ENCODE measurements around the gene BOD1L1.
"Not testable (repeated sequence)": the region's sequence is repeated elsewhere in the genome, so short reads cannot be mapped to it uniquely, and the experiment has no call there.

The BOD1L1 gene

GRCh38 chr4:13618212-13618806 is 9.2 kb downstream of the BOD1L1 start:
- no peak for DNase-seq

- no peak for DNase-seq
These were observed 9.7 kb downstream of the BOD1L1 start for GRCh38 chr4:13617801-13618200.

- no peak for DNase-seq
These were observed 10.9 kb downstream of the BOD1L1 start for GRCh38 chr4:13616597-13616996.

- DNase-seq, result peak; percentile 10
These were observed 12.4 kb downstream of the BOD1L1 start for GRCh38 chr4:13615161-13615560.

GRCh38 chr4:13612569-13612968 is 15.0 kb downstream of the BOD1L1 start:
- no peak for DNase-seq

- DNase-seq, result peak; percentile 22
These were observed 16.2 kb downstream of the BOD1L1 start for GRCh38 chr4:13611283-13611842.

GRCh38 chr4:13605330-13605729 is 22.2 kb downstream of the BOD1L1 start:
- no peak for DNase-seq

- no peak for DNase-seq
These were observed 25.7 kb downstream of the BOD1L1 start for GRCh38 chr4:13601848-13602247.

GRCh38 chr4:13601048-13601447 is 26.5 kb downstream of the BOD1L1 start:
- no peak for DNase-seq

- no peak for DNase-seq
These were observed 28.4 kb downstream of the BOD1L1 start for GRCh38 chr4:13599159-13599558.

GRCh38 chr4:13597604-13598003 is 29.9 kb downstream of the BOD1L1 start:
- DNase-seq, result no peak

GRCh38 chr4:13597141-13597540 is 30.4 kb downstream of the BOD1L1 start:
- DNase-seq, result no peak

GRCh38 chr4:13592220-13592619 is 35.3 kb downstream of the BOD1L1 start:
- no peak for DNase-seq

- DNase-seq, result no peak
These were observed 36.8 kb downstream of the BOD1L1 start for GRCh38 chr4:13590766-13591165.

GRCh38 chr4:13588954-13589353 is 38.6 kb downstream of the BOD1L1 start:
- no peak for DNase-seq

GRCh38 chr4:13584481-13584880 is 43.0 kb downstream of the BOD1L1 start:
- DNase-seq, result no peak

- DNase-seq, result no peak
These were observed 47.5 kb downstream of the BOD1L1 start for GRCh38 chr4:13580036-13580435.

GRCh38 chr4:13577660-13578059 is 49.9 kb downstream of the BOD1L1 start:
- DNase-seq, result no peak

GRCh38 chr4:13570916-13571315 is 56.6 kb downstream of the BOD1L1 start:
- no peak for DNase-seq

GRCh38 chr4:13567125-13567524 is 60.4 kb downstream of the BOD1L1 start:
- no peak for DNase-seq

- no peak for DNase-seq
These were observed 64.6 kb downstream of the BOD1L1 start for GRCh38 chr4:13562876-13563275.

- DNase-seq, result no peak
These were observed 65.9 kb downstream of the BOD1L1 start for GRCh38 chr4:13561673-13562072.

- not testable (repeated sequence) for DNase-seq
These were observed 67.4 kb downstream of the BOD1L1 start for GRCh38 chr4:13560111-13560510.

GRCh38 chr4:13559413-13559812 is 68.1 kb downstream of the BOD1L1 start:
- no peak for DNase-seq

GRCh38 chr4:13558881-13559280 is 68.6 kb downstream of the BOD1L1 start:
- no peak for DNase-seq
